ENCODE data around the gene KIRREL2.

GRCh38 chr19:35816262-35816661, 40.4 kb upstream of the KIRREL2 start:
- no peak for TF ChIP-seq TEAD4 (IDR thresholded peaks at IDR 0.05; ENCODE audit: low read depth, low read length)
- no peak for TF ChIP-seq ATF3 (IDR thresholded peaks at IDR 0.05; ENCODE audit: insufficient read depth, low read depth, low read length)
- TF ChIP-seq GABPA (IDR thresholded peaks at IDR 0.05; ENCODE audit: borderline replicate concordance, insufficient read depth, low read length), result no peak
- TF ChIP-seq, protein P1, sequence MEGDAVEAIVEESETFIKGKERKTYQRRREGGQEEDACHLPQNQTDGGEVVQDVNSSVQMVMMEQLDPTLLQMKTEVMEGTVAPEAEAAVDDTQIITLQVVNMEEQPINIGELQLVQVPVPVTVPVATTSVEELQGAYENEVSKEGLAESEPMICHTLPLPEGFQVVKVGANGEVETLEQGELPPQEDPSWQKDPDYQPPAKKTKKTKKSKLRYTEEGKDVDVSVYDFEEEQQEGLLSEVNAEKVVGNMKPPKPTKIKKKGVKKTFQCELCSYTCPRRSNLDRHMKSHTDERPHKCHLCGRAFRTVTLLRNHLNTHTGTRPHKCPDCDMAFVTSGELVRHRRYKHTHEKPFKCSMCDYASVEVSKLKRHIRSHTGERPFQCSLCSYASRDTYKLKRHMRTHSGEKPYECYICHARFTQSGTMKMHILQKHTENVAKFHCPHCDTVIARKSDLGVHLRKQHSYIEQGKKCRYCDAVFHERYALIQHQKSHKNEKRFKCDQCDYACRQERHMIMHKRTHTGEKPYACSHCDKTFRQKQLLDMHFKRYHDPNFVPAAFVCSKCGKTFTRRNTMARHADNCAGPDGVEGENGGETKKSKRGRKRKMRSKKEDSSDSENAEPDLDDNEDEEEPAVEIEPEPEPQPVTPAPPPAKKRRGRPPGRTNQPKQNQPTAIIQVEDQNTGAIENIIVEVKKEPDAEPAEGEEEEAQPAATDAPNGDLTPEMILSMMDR (IDR thresholded peaks at IDR 0.05; ENCODE audit: control extremely low read depth in 1 of 3, insufficient read depth in 1 of 3, low read depth in 1 of 3, low read length in 3 of 3), result no peak
- no peak for TF ChIP-seq SP1 (IDR thresholded peaks at IDR 0.05; ENCODE audit: low read depth, low read length)
- TF ChIP-seq, protein P2, sequence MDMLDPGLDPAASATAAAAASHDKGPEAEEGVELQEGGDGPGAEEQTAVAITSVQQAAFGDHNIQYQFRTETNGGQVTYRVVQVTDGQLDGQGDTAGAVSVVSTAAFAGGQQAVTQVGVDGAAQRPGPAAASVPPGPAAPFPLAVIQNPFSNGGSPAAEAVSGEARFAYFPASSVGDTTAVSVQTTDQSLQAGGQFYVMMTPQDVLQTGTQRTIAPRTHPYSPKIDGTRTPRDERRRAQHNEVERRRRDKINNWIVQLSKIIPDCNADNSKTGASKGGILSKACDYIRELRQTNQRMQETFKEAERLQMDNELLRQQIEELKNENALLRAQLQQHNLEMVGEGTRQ (IDR thresholded peaks at IDR 0.05; ENCODE audit: low read length), result no peak
- TF ChIP-seq SUZ12 (IDR thresholded peaks at IDR 0.05; ENCODE audit: low read length), result no peak
- no peak for TF ChIP-seq TAF1 (IDR thresholded peaks at IDR 0.05; ENCODE audit: low read depth, low read length)
- no peak for TF ChIP-seq MAX (IDR thresholded peaks at IDR 0.05)
- TF ChIP-seq SAP30 (IDR thresholded peaks at IDR 0.05; ENCODE audit: insufficient read depth, insufficient replicate concordance, low read length), result no peak
- no peak for TF ChIP-seq POLR2AphosphoS5 (IDR thresholded peaks at IDR 0.05; ENCODE audit: low read depth, low read length)
- TF ChIP-seq EZH2 (IDR thresholded peaks at IDR 0.05; ENCODE audit: low read depth, low read length, severe bottlenecking), result no peak

Data from H1 (cell line).